GM19099 (cell line): ENCODE measurements around the gene TPH1.

Source experiments
- POLR2A ChIP-seq: IDR thresholded peaks from 3 replicates; pipeline ENCODE4 v1.6.1; 2011; ENCODE audit warnings: low read depth; ENCODE audit not compliant: insufficient read length; ENCODE audit errors: extremely low read depth

TPH1 gene

GRCh38 chr11:18010977-18011586 is 35.0 kb downstream of the TPH1 start:
- TF ChIP-seq POLR2A: no peak

GRCh38 chr11:18010121-18010670 is 35.9 kb downstream of the TPH1 start:
- TF ChIP-seq POLR2A: no peak

- TF ChIP-seq POLR2A: no peak
Measured at GRCh38 chr11:18005376-18006129, 40.5 kb downstream of the TPH1 start.

GRCh38 chr11:18001191-18001590 is 44.9 kb downstream of the TPH1 start:
- no peak for TF ChIP-seq POLR2A

GRCh38 chr11:18000760-18001159 is 45.3 kb downstream of the TPH1 start:
- no peak for TF ChIP-seq POLR2A
